ENCODE results near the gene GALM. TPM values are rescaled to one million over a fixed set of nuclear protein-coding genes. Genes with fewer than 3 reads are reported as not detected.

The GALM gene
- total and polyA plus RNA-seq, 2 donors (not counting 3 experiments of a cell fraction or from before 2014, with no cell fraction given), result 4.8 to 6.1 TPM

- Histone ChIP-seq H3K9ac (replicated peaks; ENCODE audit: extremely low read depth, insufficient read depth, low read length) (no peak overlapping the region), H4K20me1 (replicated peaks; ENCODE audit: control insufficient read depth, extremely low read depth, insufficient read depth, low read length) (no peaks in the 10 kb centered on the region), H3K27me3 (ENCODE audit: control insufficient read depth in 2 of 2, insufficient read depth in 2 of 2, low read length in 2 of 2) (peaks cover 0 to 2% of the 10 kb centered on the region in 2 experiments), H3K36me3 (ENCODE audit: control insufficient read depth in 2 of 2, extremely low read depth in 1 of 2, insufficient read depth in 2 of 2, low read length in 2 of 2) (no peaks in the 10 kb centered on the region), H3K4me3 (replicated peaks in 1 of 3; ENCODE audit: insufficient read depth in 1 of 3, low read depth in 1 of 3, low read length in 3 of 3) (no peak overlapping the region), H2AFZ (ENCODE audit: low read depth, low read length) (no peak overlapping the region), H3K79me2 (ENCODE audit: control insufficient read depth, insufficient read depth, low read length) (no peaks in the 10 kb centered on the region), H3K9me1 (replicated peaks; ENCODE audit: control insufficient read depth, extremely low read depth, insufficient read depth, low read length) (no peaks in the 10 kb centered on the region), H3K4me2 (ENCODE audit: insufficient read depth, low read length) (no peak overlapping the region), H3K27ac (ENCODE audit: insufficient read depth, low read depth, low read length) (no peak overlapping the region), H3K4me1 (ENCODE audit: control insufficient read depth, extremely low read depth, insufficient read depth, low read length) (no peaks in the 10 kb centered on the region), H3K9me3 (replicated peaks; ENCODE audit: control insufficient read depth, insufficient read depth, low read length) (no peaks in the 10 kb centered on the region)
- ChIA-PET CTCF (no interaction called here), POLR2A (no interaction called here)
- TF ChIP-seq GATA2 (IDR thresholded peaks at IDR 0.05; ENCODE audit: insufficient read depth, insufficient read length, low read depth, low read length) (no peak), EZH2 (IDR thresholded peaks at IDR 0.05; ENCODE audit: borderline replicate concordance, low read depth, low read length, severe bottlenecking) (no peak), POLR2AphosphoS5 (IDR thresholded peaks at IDR 0.05; ENCODE audit: insufficient read depth, low read depth, low read length) (no peak), POLR2A (IDR thresholded peaks at IDR 0.05; ENCODE audit: low read depth, low read length) (no peak), CTCF (IDR thresholded peaks at IDR 0.05; ENCODE audit: extremely low read depth in 1 of 2, insufficient read depth in 1 of 2, low read depth in 1 of 2, low read length in 2 of 2) (no peak), FOS (IDR thresholded peaks at IDR 0.05; ENCODE audit: borderline replicate concordance, insufficient read depth, low read length) (no peak), MYC (IDR thresholded peaks at IDR 0.05; ENCODE audit: low read depth, low read length) (no peak), MAX (IDR thresholded peaks at IDR 0.05; ENCODE audit: insufficient read depth, insufficient read length) (no peak), JUN (IDR thresholded peaks at IDR 0.05; ENCODE audit: borderline replicate concordance, insufficient read depth, insufficient read length, low read depth) (no peak)
- dilution Hi-C loops (cut with MboI; ENCODE audit: extremely low pct_ligation_motif_present, low sequenced_read_pairs), result no loop called here
- DNase-seq (ENCODE audit: low read depth, low spot score) (no peak), FAIRE-seq (no peak)
- BruUV-seq (replicated peaks), result no TSS peak
- intact Hi-C loops (cut with micrococcal nuclease), result no loop called here
Observed at GRCh38 chr2:38653380-38653714, 12.6 kb upstream of the GALM start.

Data from endothelial cell of umbilical vein (primary cell).